Panc1 (cell line): ENCODE results near the gene CHCHD1.

Experiments
- POLR2AphosphoS5 ChIP-seq: IDR thresholded peaks from 2 replicates; pipeline ENCODE4 v1.6.1; 2012; ENCODE audit warnings: mild to moderate bottlenecking, low read depth, low read length, moderate library complexity
- REST ChIP-seq, 2 experiments: IDR thresholded peaks; 2 replicates each; pipeline ENCODE4 v1.6.1; 2011 to 2012; ENCODE audit warnings: low read depth in 2 of 2, control low read depth in 1 of 2, low read length in 1 of 2, mild to moderate bottlenecking in 1 of 2, moderate library complexity in 1 of 2; ENCODE audit not compliant: insufficient read depth in 1 of 2
- SIN3A ChIP-seq: IDR thresholded peaks from 2 replicates; pipeline ENCODE4 v1.6.1; 2012; ENCODE audit warnings: low read depth, mild to moderate bottlenecking, low read length, moderate library complexity, borderline replicate concordance; ENCODE audit not compliant: insufficient read depth
- TCF7L2 ChIP-seq: IDR thresholded peaks from 2 replicates; pipeline ENCODE4 v1.6.1; 2011; ENCODE audit warnings: mild to moderate bottlenecking, low read depth, low read length, inconsistent platforms
- TF ChIP-seq, protein P1 (sequence below): fragments of 450-650 bp; IDR thresholded peaks from 2 replicates; pipeline ENCODE4 v1.5.1; 2017; ENCODE audit warnings: mild to moderate bottlenecking

GRCh38 chr10:73772281-73773151 lies 9.3 kb upstream of the CHCHD1 start:
- TF ChIP-seq, protein P1, sequence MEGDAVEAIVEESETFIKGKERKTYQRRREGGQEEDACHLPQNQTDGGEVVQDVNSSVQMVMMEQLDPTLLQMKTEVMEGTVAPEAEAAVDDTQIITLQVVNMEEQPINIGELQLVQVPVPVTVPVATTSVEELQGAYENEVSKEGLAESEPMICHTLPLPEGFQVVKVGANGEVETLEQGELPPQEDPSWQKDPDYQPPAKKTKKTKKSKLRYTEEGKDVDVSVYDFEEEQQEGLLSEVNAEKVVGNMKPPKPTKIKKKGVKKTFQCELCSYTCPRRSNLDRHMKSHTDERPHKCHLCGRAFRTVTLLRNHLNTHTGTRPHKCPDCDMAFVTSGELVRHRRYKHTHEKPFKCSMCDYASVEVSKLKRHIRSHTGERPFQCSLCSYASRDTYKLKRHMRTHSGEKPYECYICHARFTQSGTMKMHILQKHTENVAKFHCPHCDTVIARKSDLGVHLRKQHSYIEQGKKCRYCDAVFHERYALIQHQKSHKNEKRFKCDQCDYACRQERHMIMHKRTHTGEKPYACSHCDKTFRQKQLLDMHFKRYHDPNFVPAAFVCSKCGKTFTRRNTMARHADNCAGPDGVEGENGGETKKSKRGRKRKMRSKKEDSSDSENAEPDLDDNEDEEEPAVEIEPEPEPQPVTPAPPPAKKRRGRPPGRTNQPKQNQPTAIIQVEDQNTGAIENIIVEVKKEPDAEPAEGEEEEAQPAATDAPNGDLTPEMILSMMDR: peak; percentile 42; the same call in 1 of the 2 replicates
- TF ChIP-seq TCF7L2 (no peak), SIN3A (no peak), POLR2AphosphoS5 (peak; percentile 91), REST (IDR thresholded peaks at IDR 0.05; ENCODE audit: insufficient read depth in 1 of 2, low read depth in 2 of 2, low read length in 1 of 2) (no peak; a peak in 1 of 4 replicates)
